ENCODE data around the gene ADAMTS8. TPM values are rescaled to one million over a fixed set of nuclear protein-coding genes. Genes with fewer than 3 reads are reported as not detected.

Gene ADAMTS8
- total and polyA plus RNA-seq, 2 donors (not counting 3 experiments of a cell fraction or from before 2014, with no cell fraction given) = not detected

- BruUV-seq (replicated peaks) = no TSS peak
- no peak overlapping the region for H3K4me2 ChIP-seq (ENCODE audit: insufficient read depth, low read length)
- H2AFZ ChIP-seq (ENCODE audit: low read depth, low read length) = no peak overlapping the region
- H3K9ac ChIP-seq (replicated peaks; ENCODE audit: extremely low read depth, insufficient read depth, low read length) = no peak overlapping the region
- H3K36me3 ChIP-seq (ENCODE audit: control insufficient read depth in 2 of 2, extremely low read depth in 1 of 2, insufficient read depth in 2 of 2, low read length in 2 of 2) = no peaks in the 10 kb centered on the region
- H3K4me3 ChIP-seq (replicated peaks in 1 of 3; ENCODE audit: insufficient read depth in 1 of 3, low read depth in 1 of 3, low read length in 3 of 3) = no peak overlapping the region
- no peaks in the 10 kb centered on the region for H3K9me3 ChIP-seq (replicated peaks; ENCODE audit: control insufficient read depth, insufficient read depth, low read length)
- no peak for DNase-seq (ENCODE audit: low read depth, low spot score)
- ChIA-PET POLR2A (no interaction called here), CTCF (interaction anchor here (1.6 kb wide), 1 partner anchor 190 kb away, joined by 5 read pairs; no protein-coding TSS in a partner anchor)
- no peaks in the 10 kb centered on the region for H3K27me3 ChIP-seq (ENCODE audit: control insufficient read depth in 2 of 2, insufficient read depth in 2 of 2, low read length in 2 of 2)
- H3K27ac ChIP-seq (ENCODE audit: insufficient read depth, low read depth, low read length) = no peak overlapping the region
- dilution Hi-C loops (cut with MboI; ENCODE audit: extremely low pct_ligation_motif_present, low sequenced_read_pairs) = no loop called here
- H4K20me1 ChIP-seq (replicated peaks; ENCODE audit: control insufficient read depth, extremely low read depth, insufficient read depth, low read length) = no peaks in the 10 kb centered on the region
- FAIRE-seq = no peak
- TF ChIP-seq FOS (IDR thresholded peaks at IDR 0.05; ENCODE audit: borderline replicate concordance, insufficient read depth, low read length) (no peak), POLR2A (IDR thresholded peaks at IDR 0.05; ENCODE audit: low read depth, low read length) (no peak), JUN (IDR thresholded peaks at IDR 0.05; ENCODE audit: borderline replicate concordance, insufficient read depth, insufficient read length, low read depth) (no peak), GATA2 (IDR thresholded peaks at IDR 0.05; ENCODE audit: insufficient read depth, insufficient read length, low read depth, low read length) (no peak), MYC (IDR thresholded peaks at IDR 0.05; ENCODE audit: low read depth, low read length) (no peak)
- no peaks in the 10 kb centered on the region for H3K79me2 ChIP-seq (ENCODE audit: control insufficient read depth, insufficient read depth, low read length)
- H3K9me1 ChIP-seq (replicated peaks; ENCODE audit: control insufficient read depth, extremely low read depth, insufficient read depth, low read length) = no peaks in the 10 kb centered on the region
- intact Hi-C loops (cut with micrococcal nuclease) = no loop called here
- H3K4me1 ChIP-seq (ENCODE audit: control insufficient read depth, extremely low read depth, insufficient read depth, low read length) = no peaks in the 10 kb centered on the region
These were observed 25.8 kb downstream of the ADAMTS8 start for GRCh38 chr11:130402570-130402969.

- Histone ChIP-seq H3K27me3 (ENCODE audit: control insufficient read depth in 2 of 2, insufficient read depth in 2 of 2, low read length in 2 of 2) (no peaks in the 10 kb centered on the region), H3K4me2 (ENCODE audit: insufficient read depth, low read length) (no peak overlapping the region), H3K79me2 (ENCODE audit: control insufficient read depth, insufficient read depth, low read length) (no peaks in the 10 kb centered on the region), H3K9me3 (replicated peaks; ENCODE audit: control insufficient read depth, insufficient read depth, low read length) (no peaks in the 10 kb centered on the region), H2AFZ (ENCODE audit: low read depth, low read length) (no peak overlapping the region), H3K4me1 (ENCODE audit: control insufficient read depth, extremely low read depth, insufficient read depth, low read length) (no peaks in the 10 kb centered on the region), H3K9me1 (replicated peaks; ENCODE audit: control insufficient read depth, extremely low read depth, insufficient read depth, low read length) (no peaks in the 10 kb centered on the region), H3K27ac (ENCODE audit: insufficient read depth, low read depth, low read length) (no peak overlapping the region), H3K36me3 (ENCODE audit: control insufficient read depth in 2 of 2, extremely low read depth in 1 of 2, insufficient read depth in 2 of 2, low read length in 2 of 2) (no peaks in the 10 kb centered on the region), H3K9ac (replicated peaks; ENCODE audit: extremely low read depth, insufficient read depth, low read length) (no peak overlapping the region), H3K4me3 (replicated peaks in 1 of 3; ENCODE audit: insufficient read depth in 1 of 3, low read depth in 1 of 3, low read length in 3 of 3) (no peak overlapping the region), H4K20me1 (replicated peaks; ENCODE audit: control insufficient read depth, extremely low read depth, insufficient read depth, low read length) (no peaks in the 10 kb centered on the region)
- TF ChIP-seq CTCF (IDR thresholded peaks at IDR 0.05; ENCODE audit: extremely low read depth in 1 of 2, insufficient read depth in 1 of 2, low read depth in 1 of 2, low read length in 2 of 2) (no peak), MAX (IDR thresholded peaks at IDR 0.05; ENCODE audit: insufficient read depth, insufficient read length) (no peak), MYC (IDR thresholded peaks at IDR 0.05; ENCODE audit: low read depth, low read length) (no peak), JUN (IDR thresholded peaks at IDR 0.05; ENCODE audit: borderline replicate concordance, insufficient read depth, insufficient read length, low read depth) (no peak), GATA2 (IDR thresholded peaks at IDR 0.05; ENCODE audit: insufficient read depth, insufficient read length, low read depth, low read length) (no peak), FOS (IDR thresholded peaks at IDR 0.05; ENCODE audit: borderline replicate concordance, insufficient read depth, low read length) (no peak), POLR2A (IDR thresholded peaks at IDR 0.05; ENCODE audit: low read depth, low read length) (no peak), POLR2AphosphoS5 (IDR thresholded peaks at IDR 0.05; ENCODE audit: insufficient read depth, low read depth, low read length) (no peak), EZH2 (IDR thresholded peaks at IDR 0.05; ENCODE audit: borderline replicate concordance, low read depth, low read length, severe bottlenecking) (no peak)
- dilution Hi-C loops (cut with MboI; ENCODE audit: extremely low pct_ligation_motif_present, low sequenced_read_pairs) (no loop called here), intact Hi-C loops (cut with micrococcal nuclease) (no loop called here)
- BruUV-seq (replicated peaks) = no TSS peak
- FAIRE-seq = no peak
- DNase-seq (ENCODE audit: low read depth, low spot score) = no peak
- CTCF ChIA-PET = interaction anchor here (0.6 kb wide), 1 partner anchor 84 kb away, joined by 4 read pairs; no protein-coding TSS in a partner anchor
- POLR2A ChIA-PET = no interaction called here
These were observed 27.5 kb downstream of the ADAMTS8 start for GRCh38 chr11:130400781-130401483.

Data from endothelial cell of umbilical vein (primary cell).